A673 (cell line): ENCODE data around the gene MVB12B. TPM values are rescaled to one million over a fixed set of nuclear protein-coding genes. Genes with fewer than 3 reads are reported as not detected.

Source experiments
- BruUV-seq: library from RNA; stranded (reverse); fragments of 400-500 nt; replicated peaks from 2 replicates; lab custom pipeline; 2021; lab: Mats Ljungman, UMichigan
- CTCF ChIA-PET: fragments of 300-600 bp; sonication (Branson Sonifier 250); formaldehyde crosslinking; loops from one replicate; lab custom pipeline; 2022; ENCODE audit warnings: antibody characterized with exemption; lab: Charles Lee
- POLR2A ChIA-PET: fragments of 300-600 bp; sonication (Branson Sonifier 250); formaldehyde crosslinking; loops from one replicate; lab custom pipeline; 2022; ENCODE audit warnings: antibody characterized with exemption; ENCODE audit not compliant: low non-redundant PET; lab: Charles Lee
- DNase-seq: peaks from one replicate; pipeline ENCODE4 v3.0.0-alpha.2; 2015; ENCODE audit warnings: low spot score
- H3K27ac ChIP-seq: fragments of 200-600 bp; sonication (generic); 2 replicates; pipeline ENCODE4 v1.5.1; 2016; ENCODE audit warnings: mixed run types, low read depth, mild to moderate bottlenecking, mixed read lengths, antibody characterized with exemption, low read length; ENCODE audit not compliant: poor library complexity, severe bottlenecking
- H3K27me3 ChIP-seq: fragments of 200-600 bp; sonication (generic); replicated peaks from 2 replicates; pipeline ENCODE4 v1.6.1; 2017; ENCODE audit warnings: mixed run types, low read depth, mild to moderate bottlenecking, mixed read lengths, antibody characterized with exemption, low read length; ENCODE audit not compliant: insufficient read depth, poor library complexity
- H3K36me3 ChIP-seq: fragments of 200-600 bp; sonication (generic); 2 replicates; pipeline ENCODE4 v1.6.1; 2016; ENCODE audit warnings: mixed run types, mild to moderate bottlenecking, mixed read lengths, antibody characterized with exemption, low read length; ENCODE audit not compliant: insufficient read depth, poor library complexity, severe bottlenecking
- H3K4me1 ChIP-seq: fragments of 200-600 bp; sonication (generic); 2 replicates; pipeline ENCODE4 v1.6.1; 2017; ENCODE audit warnings: mixed run types, mild to moderate bottlenecking, mixed read lengths, antibody characterized with exemption, low read length; ENCODE audit not compliant: insufficient read depth, poor library complexity, severe bottlenecking
- H3K4me3 ChIP-seq: fragments of 200-600 bp; sonication (generic); 2 replicates; pipeline ENCODE4 v1.5.1; 2016; ENCODE audit warnings: low read depth, mixed run types, mild to moderate bottlenecking, mixed read lengths, low read length; ENCODE audit not compliant: poor library complexity, severe bottlenecking
- H3K9me3 ChIP-seq: fragments of 200-600 bp; sonication (generic); 2 replicates; pipeline ENCODE4 v1.6.1; 2016; ENCODE audit warnings: mixed run types, low read depth, mild to moderate bottlenecking, mixed read lengths, antibody characterized with exemption, low read length; ENCODE audit not compliant: poor library complexity, severe bottlenecking
- CTCF ChIP-seq: fragments of 300-800, 200-600 bp; sonication (generic); conservative IDR thresholded peaks from 2 replicates; pipeline ENCODE4 v1.5.1; 2017; ENCODE audit warnings: low read depth, mild to moderate bottlenecking, antibody characterized with exemption, low read length, moderate library complexity, mixed read lengths
- EZH2 ChIP-seq: fragments of 200-600 bp; sonication (generic); IDR thresholded peaks from 2 replicates; pipeline ENCODE4 v1.6.1; 2017; ENCODE audit warnings: borderline replicate concordance, low read depth, mild to moderate bottlenecking, mixed read lengths, antibody characterized with exemption, low read length; ENCODE audit not compliant: poor library complexity, severe bottlenecking
- intact Hi-C: fragments of 100-400 bp; cut with micrococcal nuclease; formaldehyde crosslinking; loops from one replicate; pipeline ENCODE4 v1.10.0; 2022; ENCODE audit not compliant: unreplicated experiment
- total RNA-seq: library from RNA; stranded (reverse); gene quantifications from 2 replicates; pipeline ENCODE4 v1.2.3, GENCODE V29; 2021

Gene MVB12B
- total RNA-seq, 1 experiment from 2014 or later = 12.3 TPM

DNA sequence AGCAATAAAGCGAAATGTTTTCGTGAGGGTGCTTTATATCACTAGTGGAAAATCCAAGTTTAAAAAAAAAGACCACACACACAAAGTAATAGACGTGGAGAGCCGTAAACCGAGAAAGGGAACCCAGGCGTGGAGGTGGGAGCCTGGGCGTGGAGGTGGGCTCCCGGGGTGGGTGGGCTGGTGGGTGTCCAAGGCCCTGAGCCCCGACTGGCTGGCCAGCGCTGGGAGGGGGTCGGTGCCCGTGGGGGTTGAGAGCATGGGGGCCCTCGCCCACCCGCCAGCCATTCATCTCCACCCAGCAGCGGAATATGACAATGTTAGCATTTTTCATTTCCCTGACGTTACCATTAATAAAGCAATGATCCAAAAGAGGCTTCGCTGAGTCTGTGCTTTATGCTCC, 135.0 kb downstream of the MVB12B start:
- Histone ChIP-seq H3K27me3 (no peaks in the 10 kb centered on the region), H3K36me3 (no peaks in the 10 kb centered on the region), H3K4me1 (no peaks in the 10 kb centered on the region), H3K4me3 (no peak overlapping the region), H3K9me3 (no peaks in the 10 kb centered on the region), H3K27ac (no peak overlapping the region)
- intact Hi-C loops = no loop called here
- TF ChIP-seq EZH2 (no peak), CTCF (no peak)
- no peak for DNase-seq
- BruUV-seq = no TSS peak
- ChIA-PET POLR2A (no interaction called here), CTCF (no interaction called here)

DNA sequence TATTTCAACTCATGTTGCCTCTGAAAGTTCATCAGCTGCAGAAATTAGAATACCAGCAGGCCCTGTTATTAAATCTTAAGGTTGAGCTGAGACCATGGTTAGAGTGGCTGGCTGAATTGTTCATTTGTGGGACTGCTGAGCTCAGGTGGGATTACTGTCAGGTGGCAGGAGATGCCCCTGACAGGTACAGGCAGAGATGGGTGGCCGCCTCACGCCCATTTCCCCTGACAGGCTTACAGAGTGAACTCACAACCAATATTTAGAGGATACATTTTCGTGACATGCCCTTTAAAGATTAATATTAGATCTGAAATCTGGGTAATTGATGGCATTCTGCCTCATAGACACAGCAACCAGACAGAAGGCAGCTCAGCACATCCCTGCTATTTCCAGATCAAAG, 136.0 kb downstream of the MVB12B start:
- Histone ChIP-seq H3K27me3 (no peaks in the 10 kb centered on the region), H3K27ac (no peak overlapping the region), H3K4me3 (no peak overlapping the region), H3K4me1 (no peaks in the 10 kb centered on the region), H3K36me3 (no peaks in the 10 kb centered on the region), H3K9me3 (no peaks in the 10 kb centered on the region)
- intact Hi-C loops = no loop called here
- no peak for DNase-seq
- CTCF ChIA-PET = no interaction called here
- TF ChIP-seq EZH2 (no peak), CTCF (no peak)
- POLR2A ChIA-PET = no interaction called here
- no TSS peak for BruUV-seq

- CTCF ChIA-PET = no interaction called here
- intact Hi-C loops = no loop called here
- Histone ChIP-seq H3K36me3 (no peaks in the 10 kb centered on the region), H3K4me1 (no peaks in the 10 kb centered on the region), H3K27ac (no peak overlapping the region), H3K27me3 (no peaks in the 10 kb centered on the region), H3K9me3 (no peaks in the 10 kb centered on the region), H3K4me3 (no peak overlapping the region)
- no peak for TF ChIP-seq CTCF
- POLR2A ChIA-PET = no interaction called here
- no TSS peak for BruUV-seq
- DNase-seq = no peak
Observed at GRCh38 chr9:126463426-126463825, 136.8 kb downstream of the MVB12B start.
